HCT116 (cell line): ENCODE measurements around the gene PPP2R5A. TPM values are rescaled to one million over a fixed set of nuclear protein-coding genes. Genes with fewer than 3 reads are reported as not detected.

Source experiments
- ATAC-seq: fragments of 200-7000 bp; cut with Tn5 transposase; 2 replicates; pipeline ENCODE4 v1.9.1; 2020; ENCODE audit warnings: mild to moderate bottlenecking, moderate library complexity
- BruUV-seq: library from RNA; stranded (reverse); fragments of 400-500 nt; replicated peaks from 2 replicates; lab custom pipeline; 2021; lab: Mats Ljungman, UMichigan
- CTCF ChIA-PET: fragments of 300-600 bp; sonication (Branson Sonifier 250); formaldehyde crosslinking; loops from one replicate; lab custom pipeline; 2021; ENCODE audit warnings: antibody characterized with exemption; lab: Charles Lee
- POLR2A ChIA-PET: fragments of 300-600, 350-600 bp; sonication (Branson Sonifier 250); formaldehyde crosslinking; loops from one replicate; lab custom pipeline; 2021; ENCODE audit warnings: antibody characterized with exemption; lab: Charles Lee
- RAD21 ChIA-PET, 2 experiments: fragments of 300-600 bp; sonication (Branson Sonifier 250); formaldehyde crosslinking; loops; one replicate each; lab custom pipeline; 2023; ENCODE audit warnings: low total read pairs in 2 of 2; ENCODE audit not compliant: uncharacterized antibody in 2 of 2, unreplicated experiment in 2 of 2, low non-redundant PET in 1 of 2; lab: Charles Lee
- DNase-seq: peaks from one replicate; pipeline ENCODE4 v3.0.0-alpha.2; 2010; ENCODE audit warnings: low read depth, low spot score
- H2AFZ ChIP-seq: fragments of 200-600 bp; shearing (Covaris generic), sonication (generic); 2 replicates; pipeline ENCODE4 v1.6.1; 2017; ENCODE audit warnings: low read depth, mixed run types, mixed read lengths, antibody characterized with exemption, low read length; ENCODE audit not compliant: poor library complexity, severe bottlenecking
- H3K27ac ChIP-seq: 2 replicates; pipeline ENCODE4 v1.5.1; 2012; ENCODE audit warnings: low read depth, low read length
- H3K27me3 ChIP-seq: fragments of 200-600 bp; sonication (generic); 2 replicates; pipeline ENCODE4 v1.6.1; 2016; ENCODE audit warnings: mixed run types, low read length, mixed read lengths; ENCODE audit not compliant: insufficient read depth
- H3K36me3 ChIP-seq, 2 experiments: fragments of 200-500 bp in 1 of 2; fragments of 200-600 bp in 1 of 2; sonication (Bioruptor generic) in 1 of 2; sonication (generic) in 1 of 2; 2 replicates each; pipeline versions ENCODE4 v1.5.1 to v1.6.1; 2014 to 2016; ENCODE audit warnings: low read length in 2 of 2, inconsistent platforms in 1 of 2, mixed read lengths in 1 of 2, mixed run types in 1 of 2; ENCODE audit not compliant: insufficient read depth in 2 of 2, control insufficient read depth in 1 of 2
- H3K4me1 ChIP-seq, 2 experiments: fragments of 200-600 bp in 1 of 2; sonication (generic) in 1 of 2; 2 replicates each; pipeline versions ENCODE4 v1.5.1 to v1.6.1; 2012 to 2017; ENCODE audit warnings: low read length in 2 of 2, inconsistent platforms in 1 of 2, mild to moderate bottlenecking in 1 of 2, mixed read lengths in 1 of 2, mixed run types in 1 of 2, moderate library complexity in 1 of 2; ENCODE audit not compliant: insufficient read depth in 2 of 2, control insufficient read depth in 1 of 2
- H3K4me2 ChIP-seq: fragments of 200-600 bp; sonication (generic); 2 replicates; pipeline ENCODE4 v1.6.1; 2017; ENCODE audit warnings: mixed run types, low read length, mixed read lengths
- H3K4me3 ChIP-seq, 2 experiments: fragments of 200-600 bp in 1 of 2; sonication (generic) in 1 of 2; replicated peaks in 1 of 2; 2 replicates each; pipeline ENCODE4 v1.5.1; 2011 to 2016; ENCODE audit warnings: low read length in 2 of 2, control low read depth in 1 of 2, low read depth in 1 of 2, mild to moderate bottlenecking in 1 of 2, mixed read lengths in 1 of 2, mixed run types in 1 of 2
- H3K79me2 ChIP-seq: fragments of 200-600 bp; sonication (generic); 2 replicates; pipeline ENCODE4 v1.6.1; 2017; ENCODE audit warnings: mild to moderate bottlenecking, mixed run types, low read length, moderate library complexity, mixed read lengths; ENCODE audit not compliant: insufficient read depth
- H3K9ac ChIP-seq: fragments of 200-600 bp; sonication (generic); 2 replicates; pipeline ENCODE4 v1.6.1; 2016; ENCODE audit warnings: low read length, mixed read lengths
- H3K9me2 ChIP-seq: fragments of 200-600 bp; sonication (generic), shearing (Covaris generic); 2 replicates; pipeline ENCODE4 v1.6.1; 2017; ENCODE audit warnings: mixed run types, mild to moderate bottlenecking, moderate library complexity; ENCODE audit not compliant: insufficient read depth
- H3K9me3 ChIP-seq, 2 experiments: fragments of 200-500 bp in 1 of 2; fragments of 200-600 bp in 1 of 2; sonication (Bioruptor generic) in 1 of 2; sonication (generic) in 1 of 2; 2 replicates each; pipeline ENCODE4 v1.6.1; 2014 to 2017; ENCODE audit warnings: low read length in 2 of 2, mixed read lengths in 2 of 2, inconsistent platforms in 1 of 2, low read depth in 1 of 2, mild to moderate bottlenecking in 1 of 2, mixed run types in 1 of 2, moderate library complexity in 1 of 2; ENCODE audit not compliant: control insufficient read depth in 1 of 2, insufficient read depth in 1 of 2
- H4K20me1 ChIP-seq: fragments of 200-600 bp; sonication (generic), shearing (Covaris generic); 2 replicates; pipeline ENCODE4 v1.6.1; 2017; ENCODE audit warnings: mixed run types, mild to moderate bottlenecking, moderate library complexity; ENCODE audit not compliant: insufficient read depth
- CBX3 ChIP-seq: IDR thresholded peaks from 2 replicates; pipeline ENCODE4 v1.6.1; 2012; ENCODE audit warnings: low read depth
- EGR1 ChIP-seq: IDR thresholded peaks from 2 replicates; pipeline ENCODE4 v1.6.1; 2012; ENCODE audit warnings: low read depth
- EZH2phosphoT487 ChIP-seq: fragments of 200-600 bp; IDR thresholded peaks from 2 replicates; pipeline ENCODE4 v1.6.1; 2018; ENCODE audit warnings: antibody characterized with exemption, borderline replicate concordance
- POLR2A ChIP-seq: IDR thresholded peaks from 2 replicates; pipeline ENCODE4 v1.7.0; 2011; ENCODE audit warnings: borderline replicate concordance; ENCODE audit not compliant: insufficient read depth, insufficient read length; ENCODE audit errors: extremely low read depth
- SRF ChIP-seq: IDR thresholded peaks from 2 replicates; pipeline ENCODE4 v1.6.1; 2012; ENCODE audit warnings: low read depth
- ZFX ChIP-seq: fragments of 450-650 bp; IDR thresholded peaks from 2 replicates; pipeline ENCODE4 v1.6.1; 2017
- intact Hi-C: fragments of 100-400 bp; cut with micrococcal nuclease; formaldehyde crosslinking; loops from 2 replicates; pipeline ENCODE4 v1.10.0; 2022
- total RNA-seq: library from RNA; stranded (reverse); gene quantifications from one replicate; pipeline ENCODE4 v1.2.1, GENCODE V29; 2021; ENCODE audit not compliant: unreplicated experiment
- TF ChIP-seq, protein P1 (sequence below), 3 experiments: fragments of 200-600 bp in 1 of 3; sonication (generic) in 1 of 3; IDR thresholded peaks in 2 of 3; conservative IDR thresholded peaks in 1 of 3; 2 replicates each; pipeline ENCODE4 v1.5.1; 2012 to 2017; ENCODE audit warnings: low read depth in 2 of 3, low read length in 2 of 3, antibody characterized with exemption in 1 of 3, borderline replicate concordance in 1 of 3, control low read depth in 1 of 3, mild to moderate bottlenecking in 1 of 3, mixed read lengths in 1 of 3, mixed run types in 1 of 3, moderate library complexity in 1 of 3; ENCODE audit not compliant: insufficient read depth in 1 of 3

The PPP2R5A gene
- total RNA-seq, 1 experiment from 2014 or later, result 33.1 TPM

DNA sequence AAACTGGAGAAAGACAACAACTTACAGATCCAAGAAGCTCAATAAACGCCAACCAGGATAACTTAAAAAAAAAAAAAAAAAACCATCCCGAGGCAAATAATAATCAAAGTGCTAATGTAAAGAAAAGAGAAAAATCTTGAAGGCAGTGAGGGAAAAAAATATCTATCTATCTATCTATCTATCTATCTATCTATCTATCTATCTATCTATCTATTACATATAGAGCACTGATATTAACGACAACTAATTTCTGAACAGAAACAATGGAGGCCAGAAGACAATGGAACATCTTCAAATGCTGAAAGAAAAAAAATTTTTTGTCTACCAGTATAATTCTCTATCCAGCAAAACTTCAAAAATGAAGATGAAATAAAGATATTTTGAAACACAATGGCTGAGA is 111.4 kb downstream of the PPP2R5A start:
- no peak overlapping the region for H3K9ac ChIP-seq
- peaks cover 0 to 25% of the 10 kb centered on the region in 2 experiments; a peak in 2 of 4 replicates for H3K36me3 ChIP-seq
- no peaks in the 10 kb centered on the region for H3K9me2 ChIP-seq
- H3K4me1 ChIP-seq, result peaks cover 0 to under 1% of the 10 kb centered on the region in 2 experiments; a peak in 1 of 4 replicates
- DNase-seq, result no peak
- RAD21 ChIA-PET, result no interaction called here
- H3K79me2 ChIP-seq, result peaks cover 24% of the 10 kb centered on the region
- H3K27me3 ChIP-seq, result no peaks in the 10 kb centered on the region
- BruUV-seq, result no TSS peak
- H3K9me3 ChIP-seq, result peaks cover 7 to 15% of the 10 kb centered on the region in 2 experiments
- POLR2A ChIA-PET, result no interaction called here
- no peak overlapping the region for H2AFZ ChIP-seq
- H3K4me3 ChIP-seq, result no peak overlapping the region
- TF ChIP-seq CBX3, result peak; percentile 68
- TF ChIP-seq EGR1, result no peak
- intact Hi-C loops, result no loop called here
- H3K4me2 ChIP-seq, result no peak overlapping the region
- H4K20me1 ChIP-seq, result no peaks in the 10 kb centered on the region
- CTCF ChIA-PET, result no interaction called here
- H3K27ac ChIP-seq, result no peak overlapping the region
- no peak for ATAC-seq

- no TSS peak for BruUV-seq
- no peak for DNase-seq
- no peak overlapping the region for H3K9ac ChIP-seq
- H3K9me2 ChIP-seq, result no peaks in the 10 kb centered on the region
- peaks cover 0 to 25% of the 10 kb centered on the region in 2 experiments; a peak in 2 of 4 replicates for H3K36me3 ChIP-seq
- H2AFZ ChIP-seq, result no peak overlapping the region
- no peaks in the 10 kb centered on the region for H3K27me3 ChIP-seq
- intact Hi-C loops, result no loop called here
- H3K4me3 ChIP-seq, result no peak overlapping the region
- no peak overlapping the region for H3K27ac ChIP-seq
- peaks cover 7 to 15% of the 10 kb centered on the region in 2 experiments for H3K9me3 ChIP-seq
- TF ChIP-seq ZFX (no peak), POLR2A (no peak), EZH2phosphoT487 (no peak), SRF (no peak)
- TF ChIP-seq, protein P1, sequence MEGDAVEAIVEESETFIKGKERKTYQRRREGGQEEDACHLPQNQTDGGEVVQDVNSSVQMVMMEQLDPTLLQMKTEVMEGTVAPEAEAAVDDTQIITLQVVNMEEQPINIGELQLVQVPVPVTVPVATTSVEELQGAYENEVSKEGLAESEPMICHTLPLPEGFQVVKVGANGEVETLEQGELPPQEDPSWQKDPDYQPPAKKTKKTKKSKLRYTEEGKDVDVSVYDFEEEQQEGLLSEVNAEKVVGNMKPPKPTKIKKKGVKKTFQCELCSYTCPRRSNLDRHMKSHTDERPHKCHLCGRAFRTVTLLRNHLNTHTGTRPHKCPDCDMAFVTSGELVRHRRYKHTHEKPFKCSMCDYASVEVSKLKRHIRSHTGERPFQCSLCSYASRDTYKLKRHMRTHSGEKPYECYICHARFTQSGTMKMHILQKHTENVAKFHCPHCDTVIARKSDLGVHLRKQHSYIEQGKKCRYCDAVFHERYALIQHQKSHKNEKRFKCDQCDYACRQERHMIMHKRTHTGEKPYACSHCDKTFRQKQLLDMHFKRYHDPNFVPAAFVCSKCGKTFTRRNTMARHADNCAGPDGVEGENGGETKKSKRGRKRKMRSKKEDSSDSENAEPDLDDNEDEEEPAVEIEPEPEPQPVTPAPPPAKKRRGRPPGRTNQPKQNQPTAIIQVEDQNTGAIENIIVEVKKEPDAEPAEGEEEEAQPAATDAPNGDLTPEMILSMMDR (IDR thresholded peaks at IDR 0.05 in 2 of 3, conservative IDR thresholded peaks at IDR 0.05 in 1 of 3; ENCODE audit: borderline replicate concordance in 1 of 3, insufficient read depth in 1 of 3, low read depth in 2 of 3, low read length in 2 of 3), result no peak
- TF ChIP-seq, all 23 proteins: peak for 0
- POLR2A ChIA-PET, result no interaction called here
- Histone ChIP-seq H3K4me1 (peaks cover 0 to 5% of the 10 kb centered on the region in 2 experiments; a peak in 2 of 4 replicates), H3K4me2 (no peak overlapping the region), H3K79me2 (peaks cover 24% of the 10 kb centered on the region), H4K20me1 (no peaks in the 10 kb centered on the region)
- no peak for ATAC-seq
- RAD21 ChIA-PET, result no interaction called here
- CTCF ChIA-PET, result no interaction called here
Observed at GRCh38 chr1:212397171-212397570, 112.0 kb downstream of the PPP2R5A start.
